ENCODE measurements around the gene MROH8.
"Not testable (repeated sequence)": the region's sequence is repeated elsewhere in the genome, so short reads cannot be mapped to it uniquely, and the experiment has no call there.

The MROH8 gene

GRCh38 chr20:37090407-37090806 is 88.9 kb downstream of the MROH8 start:
- no peak for DNase-seq (ENCODE audit: low read depth)

DNA sequence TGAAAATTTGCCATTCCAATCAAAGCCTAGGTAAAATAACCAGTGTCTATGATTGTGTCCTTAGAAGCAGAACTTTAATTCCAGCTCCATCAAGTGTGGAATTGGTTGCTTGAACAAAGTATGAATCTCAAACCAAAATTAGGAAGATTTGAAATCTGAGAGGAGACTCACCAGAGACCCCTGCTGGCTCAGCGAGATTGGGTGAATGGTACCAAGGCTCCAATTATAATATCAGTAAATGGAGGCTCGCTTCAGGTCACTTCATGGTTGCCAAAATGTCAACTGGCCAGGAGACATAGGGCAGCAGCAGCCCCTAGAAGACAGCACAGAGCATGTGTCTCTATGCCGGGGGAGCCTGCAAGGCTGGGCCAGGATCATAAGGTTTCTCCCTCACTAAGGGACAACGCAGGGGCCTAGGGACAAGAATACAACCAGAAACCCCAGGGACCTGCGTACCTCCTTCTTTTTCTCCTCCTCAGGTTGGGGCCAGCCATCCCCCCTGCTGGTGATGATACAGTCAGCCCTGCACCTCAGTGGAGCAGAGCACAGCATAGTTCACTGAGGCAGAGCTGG is 97.5 kb downstream of the MROH8 start:
- DNase-seq (ENCODE audit: low read depth): peak; percentile 21

DNA sequence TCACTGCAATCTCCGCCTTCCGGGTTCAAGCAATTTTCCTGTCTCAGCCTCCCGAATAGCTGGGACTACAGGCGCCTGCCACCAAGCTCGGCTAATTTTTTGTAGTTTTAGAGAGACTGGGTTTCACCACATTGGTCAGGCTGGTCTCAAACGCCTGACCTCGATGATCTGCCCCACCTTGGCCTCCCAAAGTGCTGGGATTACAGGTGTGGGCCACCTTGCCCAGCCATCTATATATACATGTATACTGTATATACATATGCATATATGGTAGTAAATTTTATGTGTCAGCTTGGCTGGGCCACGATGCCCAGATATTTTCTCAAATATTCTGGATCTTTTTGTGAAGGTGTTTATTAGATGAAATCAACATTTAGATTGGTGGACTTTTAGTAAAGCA is 102.3 kb downstream of the MROH8 start:
- DNase-seq (ENCODE audit: low read depth): no peak

DNA sequence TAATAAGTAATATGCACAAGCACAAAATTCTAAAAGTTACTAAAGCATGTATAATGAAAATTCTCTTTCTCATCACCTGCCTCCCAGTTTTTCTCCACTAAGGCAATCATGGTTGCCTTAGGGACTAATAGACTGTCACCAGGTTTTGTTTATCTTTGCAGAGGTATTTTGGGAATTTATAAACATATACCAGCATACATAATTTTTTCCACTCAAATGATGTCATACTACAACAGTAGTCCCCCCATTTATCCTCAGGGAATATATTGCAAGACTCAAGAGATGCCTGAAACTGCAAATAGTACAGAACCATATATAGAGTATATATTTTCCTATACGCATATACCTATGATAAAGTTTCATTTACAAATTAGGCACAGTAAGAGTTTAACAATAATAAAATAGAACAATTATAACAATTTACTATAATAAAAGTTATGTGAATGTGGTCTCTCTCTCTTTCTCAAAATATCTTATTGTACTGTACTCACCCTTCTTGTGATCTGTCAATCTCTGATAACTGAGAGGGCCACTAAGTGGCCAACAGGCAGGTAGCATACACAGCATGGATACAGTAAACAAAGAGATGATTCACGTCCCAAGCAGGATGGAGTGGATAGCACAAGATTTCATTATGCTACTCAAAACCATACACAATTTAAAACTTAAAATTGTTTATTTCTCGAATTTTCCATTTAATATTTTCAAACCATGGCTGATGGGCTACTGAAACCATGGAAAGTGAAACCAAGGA is 103.2 kb downstream of the MROH8 start:
- DNase-seq (ENCODE audit: low read depth): peak; percentile 54

DNA sequence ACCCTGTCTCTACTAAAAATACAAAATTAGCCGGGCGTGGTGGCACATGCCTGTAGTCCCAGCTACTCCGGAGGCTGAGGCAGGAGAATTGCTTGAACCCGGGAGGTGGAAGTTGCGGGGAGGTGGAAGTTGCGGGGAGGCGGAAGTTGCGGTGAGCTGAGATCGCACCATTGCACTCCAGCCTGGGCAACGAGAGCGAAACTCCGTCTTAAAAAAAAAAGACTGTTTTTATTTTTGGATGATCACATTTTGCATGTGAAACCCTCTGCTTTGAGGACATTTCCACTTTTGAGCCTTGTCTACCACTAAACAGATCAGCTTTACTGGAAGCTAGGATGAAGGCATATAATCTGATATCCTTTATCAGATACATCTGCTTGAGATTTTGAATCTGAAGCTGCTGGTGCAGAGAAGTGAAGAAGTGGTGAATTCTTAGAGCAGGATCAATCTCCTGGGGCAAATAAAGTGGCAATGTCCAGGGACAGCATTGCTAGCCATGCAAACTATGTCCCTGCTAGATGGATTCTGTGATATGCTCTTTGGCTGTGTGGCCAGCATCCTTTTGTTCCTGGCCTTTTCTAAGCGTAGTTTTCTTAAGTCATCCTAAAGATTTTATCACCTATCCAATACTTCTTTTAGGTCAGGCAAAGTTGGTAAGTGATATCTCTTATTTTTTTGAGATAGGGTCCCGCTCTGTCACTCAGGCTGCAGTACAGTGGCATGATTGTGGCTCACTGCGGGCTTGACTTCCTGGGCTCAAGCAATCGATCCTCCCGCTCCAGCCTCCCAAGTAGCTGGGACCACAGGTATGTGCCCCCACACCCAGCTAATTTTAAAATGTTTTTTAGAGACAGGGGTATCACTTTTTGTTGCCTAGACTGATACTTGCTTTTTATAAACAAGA is 106.8 kb downstream of the MROH8 start:
- DNase-seq (ENCODE audit: low read depth): no peak

DNA sequence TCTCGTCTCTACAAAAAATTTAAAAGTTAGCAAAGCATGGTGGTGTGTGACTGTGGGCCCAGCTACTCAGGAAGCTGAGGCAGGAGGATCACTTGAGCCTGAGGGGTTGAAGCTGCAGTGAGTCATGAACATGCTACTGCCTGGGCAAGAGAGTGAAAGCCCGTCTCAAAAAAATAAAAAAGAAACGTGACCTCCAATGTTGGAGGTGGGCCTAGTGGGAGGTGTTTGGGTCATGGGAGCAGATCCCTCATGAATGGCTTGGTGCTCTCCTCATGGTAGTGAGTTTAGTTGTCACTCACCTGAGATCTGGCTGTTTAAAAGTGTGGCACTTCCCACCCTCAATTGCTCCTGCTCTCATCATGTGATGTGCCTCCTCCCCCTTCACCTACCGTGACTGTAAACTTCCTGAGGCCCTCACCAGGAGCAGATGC is 107.9 kb downstream of the MROH8 start:
- DNase-seq (ENCODE audit: low read depth): peak; percentile 94

DNA sequence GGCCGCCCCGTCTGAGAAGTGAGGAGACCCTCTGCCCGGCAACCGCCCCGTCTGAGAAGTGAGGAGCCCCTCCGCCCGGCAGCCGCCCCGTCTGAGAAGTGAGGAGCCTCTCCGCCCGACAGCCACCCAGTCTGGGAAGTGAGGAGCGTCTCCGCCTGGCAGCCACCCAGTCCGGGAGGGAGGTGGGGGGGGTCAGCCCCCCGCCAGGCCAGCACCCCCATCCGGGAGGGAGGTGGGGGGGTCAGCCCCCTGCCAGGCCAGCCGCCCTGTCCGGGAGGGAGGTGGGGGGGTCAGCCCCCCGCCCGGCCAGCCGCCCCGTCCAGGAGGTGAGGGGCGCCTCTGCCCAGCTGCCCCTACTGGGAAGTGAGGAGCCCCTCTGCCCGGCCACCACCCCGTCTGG is 109.8 kb downstream of the MROH8 start:
- DNase-seq (ENCODE audit: low read depth): not testable (repeated sequence)

DNA sequence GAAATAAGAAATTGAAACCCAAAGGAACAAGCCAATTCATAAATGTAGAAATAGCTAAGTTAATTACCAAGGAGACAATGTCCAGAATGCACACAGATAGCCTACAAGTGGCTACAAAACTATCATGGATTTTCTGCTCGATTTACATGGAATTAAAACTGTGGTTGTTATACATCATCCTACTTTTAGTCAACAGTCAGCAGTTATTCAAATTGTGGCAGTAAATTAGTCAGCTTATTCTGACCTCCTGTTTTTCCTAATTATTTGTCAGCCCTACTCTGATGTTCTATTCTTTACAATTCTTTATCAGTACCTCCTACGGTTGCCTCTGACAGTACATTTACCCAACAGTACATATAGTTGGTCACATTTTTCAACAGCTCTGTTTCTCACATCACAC is 113.2 kb downstream of the MROH8 start:
- DNase-seq (ENCODE audit: low read depth): no peak

DNA sequence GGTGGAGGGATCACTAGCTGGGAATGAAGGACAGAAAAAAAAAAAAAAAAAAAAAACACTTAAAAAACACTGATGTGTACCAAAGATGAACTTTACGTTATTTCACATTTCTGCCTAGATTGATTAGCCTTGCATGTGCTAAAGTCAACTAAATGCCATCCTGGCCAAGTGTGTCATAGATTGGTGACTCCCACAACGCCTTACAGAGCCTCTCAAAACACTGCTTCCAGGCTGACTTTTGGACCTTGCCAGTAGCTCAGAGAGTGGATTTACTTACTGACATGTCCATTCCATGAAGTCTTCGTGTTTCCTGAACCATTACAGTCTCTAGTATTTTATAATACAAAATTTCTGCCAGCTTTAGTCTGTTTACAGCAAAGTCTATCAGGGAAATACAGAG is 124.1 kb downstream of the MROH8 start:
- DNase-seq (ENCODE audit: low read depth): no peak

DNA sequence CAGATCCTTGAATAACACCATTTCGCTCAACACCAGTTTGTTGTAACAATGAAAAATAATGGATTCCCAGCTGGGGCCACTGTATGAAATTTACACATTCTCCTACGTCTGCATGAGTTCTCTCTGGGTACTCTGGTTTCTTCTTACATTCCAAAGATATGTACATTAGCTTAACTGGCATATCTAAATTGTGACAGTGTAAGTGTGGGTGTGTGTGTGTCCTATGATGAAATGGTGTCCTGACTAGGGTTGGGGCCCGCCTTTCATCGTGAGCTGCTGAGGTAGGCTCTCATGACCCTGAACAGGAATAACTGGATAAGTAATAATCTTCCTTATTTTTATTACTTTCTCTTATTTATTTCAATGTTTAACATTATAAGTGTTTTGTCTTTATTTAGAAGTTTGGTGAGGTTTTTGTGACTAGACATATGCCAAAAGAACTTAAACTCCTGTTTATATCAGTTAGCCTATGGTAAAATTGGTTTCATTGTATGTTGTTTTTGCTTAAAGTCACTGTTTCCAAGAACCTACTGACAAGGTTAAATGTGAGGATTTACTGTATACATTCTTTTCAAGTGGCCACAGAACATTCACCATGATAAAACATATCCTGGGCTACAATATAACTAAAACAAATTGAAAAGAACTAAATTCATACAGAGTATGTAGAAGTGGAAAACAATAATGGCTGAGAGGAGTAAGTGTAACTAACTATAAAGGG is 126.0 kb downstream of the MROH8 start:
- no peak for DNase-seq (ENCODE audit: low read depth)

All from ELR (cell line).